Subcutaneous abdominal adipose tissue (tissue), 5 donors: Measurements from ENCODE around the gene GPRC5C.
A peak's percentile ranks its signal among the peaks of the same experiment; 100 is the strongest.

Experiments used
- H3K27ac ChIP-seq: one replicate; pipeline ENCODE4 v1.7.0; 2013; ENCODE audit warnings: low read depth, mild to moderate bottlenecking, inconsistent platforms, low read length, moderate library complexity
- H3K27me3 ChIP-seq, 5 donors: one replicate each; pipeline ENCODE4 v1.7.0; 2013; ENCODE audit warnings: low read length in 5 of 5, inconsistent platforms in 1 of 5; ENCODE audit not compliant: control insufficient read depth in 5 of 5, insufficient read depth in 4 of 5
- H3K36me3 ChIP-seq, 5 donors: one replicate each; pipeline ENCODE4 v1.7.0; 2013; ENCODE audit warnings: low read length in 5 of 5; ENCODE audit not compliant: control insufficient read depth in 5 of 5, insufficient read depth in 5 of 5
- H3K4me1 ChIP-seq, 5 donors: one replicate each; pipeline ENCODE4 v1.7.0; 2013; ENCODE audit warnings: low read length in 5 of 5, mild to moderate bottlenecking in 3 of 5, moderate library complexity in 1 of 5; ENCODE audit not compliant: control insufficient read depth in 5 of 5, insufficient read depth in 5 of 5
- H3K4me3 ChIP-seq, 5 donors: one replicate each; pipeline ENCODE4 v1.7.0; 2013; ENCODE audit warnings: low read length in 5 of 5, low read depth in 1 of 5
- H3K9ac ChIP-seq, 5 donors: one replicate each; pipeline ENCODE4 v1.7.0; 2013; ENCODE audit warnings: low read length in 5 of 5, mild to moderate bottlenecking in 4 of 5, moderate library complexity in 3 of 5
- H3K9me3 ChIP-seq, 5 donors: one replicate each; pipeline ENCODE4 v1.7.0; 2013; ENCODE audit warnings: low read length in 5 of 5; ENCODE audit not compliant: control insufficient read depth in 5 of 5
- donor health status: healthy.
- donor health status: healthy.
- donor health status: healthy.
- donor health status: healthy.
- donor health status: healthy.

Gene GPRC5C

GRCh38 chr17:74432424-74432690, 469 bp downstream of the GPRC5C start:
- Histone ChIP-seq H3K36me3 (no peaks in the 10 kb centered on the region), H3K27ac (no peak overlapping the region), H3K27me3 (peaks cover 0 to 15% (median 5%) of the 10 kb centered on the region in 5 donors), H3K4me1 (peaks cover 0 to 46% (median 41%) of the 10 kb centered on the region in 5 donors), H3K9ac (no peak overlapping the region), H3K9me3 (peaks cover 0 to 2% (median 0%) of the 10 kb centered on the region in 5 donors), H3K4me3 (peak overlapping the region in 4 of 5 donors; percentile 69 to 89 (median 78))

DNA sequence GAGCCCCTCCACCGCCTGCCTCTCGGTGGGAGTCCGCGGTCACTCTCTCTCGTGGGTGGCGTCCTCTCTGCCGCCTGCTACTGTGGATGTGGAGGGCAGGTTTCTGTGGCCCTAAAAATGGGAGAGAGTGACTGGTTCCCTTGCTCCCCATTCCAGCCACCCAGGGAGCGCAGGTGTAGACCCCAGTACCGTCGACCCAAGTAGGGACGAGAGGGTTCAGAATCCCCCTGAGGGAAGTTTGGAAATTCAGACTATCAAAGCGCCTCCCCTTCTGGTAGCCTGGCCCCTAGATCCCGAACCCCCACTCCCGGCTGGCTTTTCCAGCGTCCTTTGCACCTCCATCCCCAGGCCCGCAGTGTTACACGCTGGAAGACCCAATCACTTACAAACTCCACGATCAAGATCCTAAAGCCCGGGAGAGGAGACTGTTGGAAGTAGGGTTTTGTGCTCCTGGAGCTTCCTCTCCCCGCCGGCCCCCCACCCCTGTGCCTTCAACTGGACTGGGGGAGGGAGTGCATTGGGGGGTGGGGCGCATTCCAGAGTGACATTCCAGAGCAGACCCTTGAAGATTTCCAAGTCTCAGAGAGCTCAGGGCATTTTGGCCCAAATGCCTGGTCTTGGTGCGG, 991 bp downstream of the GPRC5C start:
- Histone ChIP-seq H3K27ac (no peak overlapping the region), H3K9ac (no peak overlapping the region), H3K36me3 (no peaks in the 10 kb centered on the region), H3K4me1 (peaks cover 0 to 42% (median 40%) of the 10 kb centered on the region in 5 donors), H3K4me3 (peak overlapping the region in 4 of 5 donors; percentile 42 to 83 (median 68)), H3K9me3 (peaks cover 0 to 7% (median 4%) of the 10 kb centered on the region in 5 donors), H3K27me3 (peaks cover 0 to 15% (median 5%) of the 10 kb centered on the region in 5 donors)

GRCh38 chr17:74433421-74434121, 1.7 kb downstream of the GPRC5C start:
- peaks cover 0 to 8% (median 4%) of the 10 kb centered on the region in 5 donors for H3K9me3 ChIP-seq
- H3K27me3 ChIP-seq, result peaks cover 0 to 15% (median 5%) of the 10 kb centered on the region in 5 donors
- H3K27ac ChIP-seq, result no peak overlapping the region
- peak overlapping the region in 1 of 5 donors; percentile 7 for H3K9ac ChIP-seq
- peak overlapping the region in 1 of 5 donors; percentile 16 for H3K4me3 ChIP-seq
- H3K36me3 ChIP-seq, result no peaks in the 10 kb centered on the region
- H3K4me1 ChIP-seq, result peaks cover 0 to 42% (median 40%) of the 10 kb centered on the region in 5 donors

- peaks cover 0 to 32% (median 27%) of the 10 kb centered on the region in 5 donors for H3K4me1 ChIP-seq
- H3K36me3 ChIP-seq, result peaks cover 0 to 10% (median 8%) of the 10 kb centered on the region in 5 donors
- peaks cover 0 to 15% (median 5%) of the 10 kb centered on the region in 5 donors for H3K27me3 ChIP-seq
- H3K4me3 ChIP-seq, result no peak overlapping the region
- H3K27ac ChIP-seq, result no peak overlapping the region
- peaks cover 0 to 8% (median 4%) of the 10 kb centered on the region in 5 donors for H3K9me3 ChIP-seq
- H3K9ac ChIP-seq, result no peak overlapping the region
These were observed 4.0 kb downstream of the GPRC5C start for GRCh38 chr17:74435775-74436359.

DNA sequence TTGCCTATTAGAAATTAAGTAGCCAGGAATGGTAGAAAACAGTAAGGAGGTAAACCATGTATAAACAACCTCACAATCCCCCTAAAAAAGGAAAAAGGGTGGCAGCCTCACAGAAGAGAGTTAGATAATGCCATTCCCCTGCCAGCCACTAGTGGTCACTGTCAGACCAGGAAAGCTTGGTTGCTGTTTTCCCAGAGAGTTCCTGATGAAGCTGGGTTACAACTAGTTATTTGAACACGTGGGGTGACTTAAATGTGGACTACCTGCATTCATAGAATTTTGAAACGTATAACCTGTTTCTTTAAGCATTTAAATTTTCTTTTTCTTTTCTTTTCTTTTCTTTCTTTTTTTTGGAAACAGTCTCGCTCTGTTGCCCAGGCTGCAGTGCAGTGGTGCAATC, 5.8 kb downstream of the GPRC5C start:
- Histone ChIP-seq H3K4me3 (no peak overlapping the region), H3K27me3 (peaks cover 0 to 3% (median 0%) of the 10 kb centered on the region in 5 donors), H3K9me3 (peaks cover 0 to 8% (median 4%) of the 10 kb centered on the region in 5 donors), H3K36me3 (peaks cover 0 to 12% (median 8%) of the 10 kb centered on the region in 5 donors), H3K4me1 (peaks cover 2 to 20% (median 16%) of the 10 kb centered on the region in 5 donors), H3K9ac (no peak overlapping the region), H3K27ac (no peak overlapping the region)

GRCh38 chr17:74439691-74440567, 8.0 kb downstream of the GPRC5C start:
- peaks cover 14 to 28% (median 26%) of the 10 kb centered on the region in 5 donors for H3K4me1 ChIP-seq
- no peak overlapping the region for H3K9ac ChIP-seq
- H3K27me3 ChIP-seq, result no peaks in the 10 kb centered on the region
- H3K9me3 ChIP-seq, result peaks cover 0 to 8% (median 4%) of the 10 kb centered on the region in 5 donors
- H3K36me3 ChIP-seq, result peaks cover 0 to 12% (median 8%) of the 10 kb centered on the region in 5 donors
- H3K27ac ChIP-seq, result no peak overlapping the region
- no peak overlapping the region for H3K4me3 ChIP-seq

GRCh38 chr17:74441537-74441936, 9.6 kb downstream of the GPRC5C start:
- Histone ChIP-seq H3K4me3 (no peak overlapping the region), H3K4me1 (peaks cover 14 to 44% (median 38%) of the 10 kb centered on the region in 5 donors), H3K27me3 (no peaks in the 10 kb centered on the region), H3K9me3 (peaks cover 0 to 8% (median 4%) of the 10 kb centered on the region in 5 donors), H3K27ac (no peak overlapping the region), H3K36me3 (peaks cover 0 to 12% (median 8%) of the 10 kb centered on the region in 5 donors), H3K9ac (no peak overlapping the region)

DNA sequence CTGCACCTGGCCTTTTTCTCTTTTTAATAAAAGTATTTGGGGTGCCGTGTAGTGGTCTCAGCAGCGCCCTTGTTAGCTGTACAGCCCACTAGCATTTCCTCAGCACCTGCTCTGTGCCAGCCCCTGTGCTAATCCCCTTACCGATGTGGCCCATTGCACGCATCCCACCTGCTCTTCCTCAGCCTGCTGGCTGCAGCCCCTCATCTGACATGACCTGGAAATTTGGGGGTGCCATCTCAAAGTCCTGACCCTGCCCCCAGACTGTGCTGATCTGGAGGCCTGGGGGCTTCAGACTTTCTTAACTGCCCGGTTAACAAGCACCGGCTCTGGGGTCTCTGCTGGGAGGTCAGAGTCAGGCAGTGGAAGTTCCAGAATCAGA, 10.4 kb downstream of the GPRC5C start:
- Histone ChIP-seq H3K4me3 (peak overlapping the region in 2 of 5 donors; percentile 51 to 65), H3K27ac (peak overlapping the region; percentile 81), H3K9ac (no peak overlapping the region), H3K27me3 (no peaks in the 10 kb centered on the region), H3K36me3 (peaks cover 0 to 12% (median 8%) of the 10 kb centered on the region in 5 donors), H3K9me3 (peaks cover 0 to 7% (median 4%) of the 10 kb centered on the region in 5 donors), H3K4me1 (peaks cover 14 to 51% (median 45%) of the 10 kb centered on the region in 5 donors)

- Histone ChIP-seq H3K27me3 (no peaks in the 10 kb centered on the region), H3K4me3 (peak overlapping the region in 4 of 5 donors; percentile 45 to 65 (median 48)), H3K27ac (peak overlapping the region; percentile 81), H3K9me3 (peaks cover 0 to 4% (median under 1%) of the 10 kb centered on the region in 5 donors), H3K4me1 (peaks cover 14 to 57% (median 50%) of the 10 kb centered on the region in 5 donors), H3K9ac (peak overlapping the region in 4 of 5 donors; percentile 6 to 64 (median 50)), H3K36me3 (peaks cover 0 to 12% (median 8%) of the 10 kb centered on the region in 5 donors)
These were observed 11.0 kb downstream of the GPRC5C start for GRCh38 chr17:74442670-74443515.
